Measurements from ENCODE around the gene CYSRT1.
"Not testable (repeated sequence)": the region's sequence is repeated elsewhere in the genome, so short reads cannot be mapped to it uniquely, and the experiment has no call there.

The CYSRT1 gene

DNA sequence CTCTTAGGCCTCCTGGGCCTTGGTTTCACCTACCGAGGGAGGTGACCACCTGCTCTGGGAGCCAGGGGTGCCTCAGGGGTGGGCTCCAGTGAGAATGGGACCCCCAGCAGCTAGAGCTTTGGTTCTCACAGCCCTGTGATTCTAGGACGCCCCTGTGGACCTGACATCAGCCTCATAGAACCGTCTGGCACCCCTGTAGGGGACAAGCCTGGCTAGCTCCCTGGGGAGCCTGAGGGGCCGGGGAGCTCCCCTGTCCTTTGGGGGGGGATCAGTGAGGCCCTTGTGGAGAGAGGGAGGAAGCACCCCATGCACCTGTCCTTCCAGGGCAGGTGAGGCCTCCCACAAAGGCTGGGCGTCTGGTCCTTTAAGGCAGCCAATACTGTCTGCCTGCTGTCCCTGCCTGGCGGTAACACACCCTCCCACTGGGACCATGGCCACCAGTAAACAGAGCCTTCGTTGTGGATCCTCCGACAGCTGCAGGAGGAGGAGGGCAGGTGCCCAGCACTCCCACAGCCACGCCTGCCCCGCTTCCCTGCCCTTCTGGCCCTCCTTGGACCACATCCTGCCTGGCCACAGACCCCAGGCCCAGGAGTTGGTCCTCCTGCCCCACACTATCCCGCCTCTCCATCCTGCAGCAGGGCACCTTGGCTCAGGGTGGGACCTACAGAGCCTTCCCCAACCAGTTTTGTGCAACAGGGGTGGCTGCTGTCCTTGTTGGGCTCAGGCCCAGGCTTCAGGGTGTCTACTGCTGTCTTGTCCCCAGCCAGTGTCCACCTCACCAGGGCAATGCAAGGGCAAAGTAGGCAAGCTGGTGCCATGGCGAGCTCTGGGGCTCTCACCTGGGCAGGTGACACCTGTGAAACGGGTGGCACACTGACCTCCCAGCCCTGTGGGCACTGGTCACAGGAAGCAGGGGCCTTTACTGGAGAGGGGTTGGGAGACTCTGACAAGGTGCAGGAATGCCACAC is 13.1 kb downstream of the CYSRT1 start:
- ATAC-seq (no peak), DNase-seq (no peak)

DNA sequence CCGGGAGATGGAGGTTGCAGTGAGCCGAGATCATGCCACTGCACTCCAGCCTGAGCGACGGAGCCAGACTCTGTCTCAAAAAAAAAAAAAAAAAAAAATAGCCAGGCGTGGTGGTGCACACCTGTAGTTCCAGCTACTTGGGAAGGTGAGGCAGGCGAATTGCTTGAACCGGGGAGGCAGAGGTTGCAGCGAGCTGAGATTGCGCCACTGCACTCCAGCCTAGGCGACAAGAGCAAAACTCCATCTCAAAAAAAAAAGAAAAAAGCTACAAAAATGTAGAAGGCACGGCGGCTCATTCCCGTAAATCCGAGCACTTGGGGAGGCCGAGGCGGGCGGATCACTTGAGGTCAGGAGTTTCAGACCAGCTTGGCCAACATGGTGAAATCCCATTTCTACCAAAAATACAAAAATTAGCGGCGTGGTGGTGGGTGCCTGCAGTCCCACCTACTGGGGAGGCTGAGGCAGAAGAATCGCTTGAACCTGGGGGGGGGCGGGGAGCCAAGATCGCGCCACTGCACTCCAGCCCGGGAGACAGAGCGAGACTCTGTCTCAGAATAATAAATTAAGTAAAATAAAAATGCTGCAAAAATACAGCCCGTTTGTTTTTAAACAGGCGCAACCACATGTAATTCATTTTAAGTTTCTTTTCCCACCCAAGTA is 14.7 kb downstream of the CYSRT1 start:
- DNase-seq, ATAC-seq: not testable (repeated sequence)

DNA sequence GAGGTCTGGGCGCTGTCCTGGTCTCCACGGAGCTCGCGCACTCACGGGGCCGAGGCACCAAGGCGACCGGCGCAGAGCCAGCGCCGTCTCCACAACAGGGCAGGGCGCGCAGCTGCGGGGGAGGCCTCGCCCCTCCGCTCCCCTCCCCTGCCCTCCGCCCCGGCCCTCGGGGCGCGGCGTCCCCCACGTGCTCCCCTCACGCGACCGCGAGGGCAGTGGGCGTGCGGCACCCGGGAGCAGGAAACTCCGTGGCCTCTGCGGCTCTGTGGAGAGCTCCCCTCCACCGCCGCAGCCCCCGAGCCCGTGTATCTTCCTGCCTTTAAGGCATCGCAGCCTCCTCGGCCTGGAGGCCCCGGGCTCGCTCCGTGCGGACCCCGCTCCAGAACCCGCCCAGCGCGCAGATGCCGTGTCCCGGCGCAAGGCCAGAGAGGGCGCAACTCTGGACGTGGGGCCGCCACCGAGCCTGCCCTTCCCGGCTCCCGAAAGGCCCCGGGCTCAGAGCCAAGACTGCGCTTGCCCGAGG is 15.4 kb downstream of the CYSRT1 start:
- ATAC-seq, result peak; percentile 14
- DNase-seq, result peak; percentile 76

DNA sequence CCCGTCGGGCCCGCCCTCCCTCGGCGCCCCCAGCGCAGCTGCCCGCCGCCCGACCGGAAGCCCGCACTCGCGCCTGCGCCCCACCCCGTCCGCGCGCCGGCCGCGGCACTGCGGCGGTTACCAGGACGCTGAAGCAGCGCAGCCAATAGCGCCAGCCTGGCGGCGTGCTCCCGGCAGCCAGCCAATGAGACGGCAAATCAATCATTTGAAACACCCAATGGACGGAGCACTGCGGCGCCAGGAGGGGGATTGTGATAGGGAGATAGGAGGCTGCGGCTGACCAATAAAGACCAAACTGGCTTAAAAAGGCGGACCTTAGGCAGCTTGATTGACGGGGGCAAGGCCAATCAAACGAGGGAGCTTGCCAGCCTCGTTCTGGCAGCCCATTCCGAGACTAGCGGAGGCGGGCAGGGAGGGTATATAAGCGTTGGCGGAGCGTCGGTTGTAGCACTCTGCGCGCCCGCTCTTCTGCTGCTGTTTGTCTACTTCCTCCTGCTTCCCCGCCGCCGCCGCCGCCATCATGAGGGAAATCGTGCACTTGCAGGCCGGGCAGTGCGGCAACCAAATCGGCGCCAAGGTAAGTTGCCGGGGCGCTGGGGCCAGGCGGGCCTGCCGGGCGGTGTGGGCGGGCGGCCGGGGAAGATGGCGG is 16.0 kb downstream of the CYSRT1 start, which contains the start of gene TUBB4B:
Gene TUBB4B (plus strand): TSS at position 447 of the 649 bp plus-strand sequence. CDS start 74 bp downstream, at position 521.
- ATAC-seq, result peak; percentile 77
- DNase-seq, result peak; percentile 95

DNA sequence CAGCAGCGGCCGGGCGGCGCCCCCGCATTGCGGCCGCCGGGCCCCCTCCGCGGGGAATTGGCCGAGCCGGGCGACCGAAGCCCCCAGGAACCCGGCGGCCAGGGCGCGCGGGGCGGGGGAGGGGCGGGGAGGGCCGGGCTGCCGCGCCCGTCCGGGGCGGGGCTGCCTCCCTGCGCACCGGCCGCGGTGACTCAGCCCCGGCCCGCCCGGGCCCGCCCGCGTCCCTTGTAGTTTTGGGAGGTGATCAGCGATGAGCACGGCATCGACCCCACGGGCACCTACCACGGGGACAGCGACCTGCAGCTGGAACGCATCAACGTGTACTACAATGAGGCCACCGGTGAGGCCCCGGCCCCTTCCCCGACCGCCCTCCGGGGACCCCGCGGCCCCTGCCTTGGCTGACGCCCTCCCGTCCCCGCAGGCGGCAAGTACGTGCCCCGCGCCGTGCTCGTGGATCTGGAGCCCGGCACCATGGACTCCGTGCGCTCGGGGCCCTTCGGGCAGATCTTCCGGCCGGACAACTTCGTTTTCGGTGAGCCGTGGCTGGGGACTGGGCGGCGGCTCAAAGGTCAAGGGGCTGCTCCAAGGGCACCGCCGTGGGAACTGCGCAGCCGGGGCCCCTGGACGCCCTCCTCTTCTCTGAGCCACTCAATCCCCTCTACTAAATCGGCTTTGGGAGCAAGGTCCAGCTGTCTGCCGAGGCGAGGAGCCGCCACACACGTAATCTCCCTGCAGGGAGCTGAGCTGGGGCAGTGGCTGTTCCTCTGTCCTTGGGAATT is 16.7 kb downstream of the CYSRT1 start:
- DNase-seq, result peak; percentile 77
- peak; percentile 11 for ATAC-seq

DNA sequence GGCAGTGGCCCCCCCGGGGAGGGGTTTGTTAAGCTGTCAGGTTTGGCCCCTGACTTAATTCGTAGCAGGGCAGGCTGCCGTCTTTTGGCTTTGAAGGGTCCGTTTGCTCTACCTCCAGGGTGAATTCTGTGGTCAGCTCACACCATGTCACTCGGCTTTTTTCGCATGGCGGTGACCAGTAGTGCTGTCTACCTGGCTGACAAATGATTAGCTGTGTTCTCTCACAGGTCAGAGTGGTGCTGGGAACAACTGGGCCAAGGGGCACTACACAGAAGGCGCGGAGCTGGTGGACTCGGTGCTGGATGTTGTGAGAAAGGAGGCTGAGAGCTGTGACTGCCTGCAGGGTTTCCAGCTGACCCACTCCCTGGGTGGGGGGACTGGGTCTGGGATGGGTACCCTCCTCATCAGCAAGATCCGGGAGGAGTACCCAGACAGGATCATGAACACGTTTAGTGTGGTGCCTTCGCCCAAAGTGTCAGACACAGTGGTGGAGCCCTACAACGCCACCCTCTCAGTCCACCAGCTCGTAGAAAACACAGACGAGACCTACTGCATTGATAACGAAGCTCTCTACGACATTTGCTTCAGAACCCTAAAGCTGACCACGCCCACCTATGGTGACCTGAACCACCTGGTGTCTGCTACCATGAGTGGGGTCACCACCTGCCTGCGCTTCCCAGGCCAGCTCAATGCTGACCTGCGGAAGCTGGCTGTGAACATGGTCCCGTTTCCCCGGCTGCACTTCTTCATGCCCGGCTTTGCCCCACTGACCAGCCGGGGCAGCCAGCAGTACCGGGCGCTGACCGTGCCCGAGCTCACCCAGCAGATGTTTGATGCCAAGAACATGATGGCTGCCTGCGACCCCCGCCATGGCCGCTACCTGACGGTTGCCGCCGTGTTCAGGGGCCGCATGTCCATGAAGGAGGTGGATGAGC is 17.6 kb downstream of the CYSRT1 start:
- DNase-seq (no peak), ATAC-seq (no peak)

DNA sequence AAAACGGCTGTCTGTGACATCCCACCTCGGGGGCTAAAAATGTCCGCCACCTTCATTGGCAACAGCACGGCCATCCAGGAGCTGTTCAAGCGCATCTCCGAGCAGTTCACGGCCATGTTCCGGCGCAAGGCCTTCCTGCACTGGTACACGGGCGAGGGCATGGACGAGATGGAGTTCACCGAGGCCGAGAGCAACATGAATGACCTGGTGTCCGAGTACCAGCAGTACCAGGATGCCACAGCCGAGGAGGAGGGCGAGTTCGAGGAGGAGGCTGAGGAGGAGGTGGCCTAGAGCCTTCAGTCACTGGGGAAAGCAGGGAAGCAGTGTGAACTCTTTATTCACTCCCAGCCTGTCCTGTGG is 18.3 kb downstream of the CYSRT1 start:
- not testable (repeated sequence) for DNase-seq, ATAC-seq

DNA sequence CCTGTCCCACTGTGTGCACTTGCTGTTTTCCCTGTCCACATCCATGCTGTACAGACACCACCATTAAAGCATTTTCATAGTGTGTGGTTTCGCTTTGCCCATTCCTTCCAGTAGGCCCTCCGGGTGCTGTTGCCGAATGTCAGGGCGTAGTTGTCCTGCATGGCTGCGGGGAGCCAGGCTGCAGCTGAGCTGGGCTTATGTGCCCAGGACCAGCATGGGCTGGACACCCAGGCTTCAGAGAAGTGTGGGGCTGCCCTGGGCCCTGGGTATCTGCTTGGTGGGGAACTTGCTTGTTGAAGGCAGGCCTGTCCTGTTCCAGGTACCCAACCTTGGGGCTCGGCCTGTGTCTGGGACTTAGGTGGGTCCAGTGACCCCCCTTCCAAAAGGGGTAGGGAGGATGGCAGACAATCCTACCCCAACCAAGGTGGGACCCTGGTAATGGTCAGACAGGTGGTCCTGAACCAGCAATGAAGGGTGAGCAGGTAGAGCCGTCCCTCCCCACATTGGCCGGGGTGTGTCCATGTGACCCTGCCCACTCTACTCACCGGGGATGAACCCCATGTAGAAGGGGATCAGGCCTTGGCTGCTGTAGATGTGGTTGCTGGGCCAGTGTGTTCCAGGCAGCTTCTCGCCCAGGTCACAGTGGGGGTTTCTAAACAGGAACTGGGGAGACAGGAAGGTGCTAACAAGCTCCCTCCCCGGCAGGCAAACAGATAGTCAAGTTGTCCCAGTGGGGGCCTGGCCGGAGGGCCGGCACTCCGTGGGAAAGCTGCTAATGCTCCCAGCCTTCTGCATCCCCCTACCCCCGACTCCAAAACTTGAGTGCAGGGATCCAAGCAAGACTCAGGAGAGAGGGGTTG is 18.9 kb downstream of the CYSRT1 start:
- ATAC-seq, result no peak
- DNase-seq, result no peak

DNA sequence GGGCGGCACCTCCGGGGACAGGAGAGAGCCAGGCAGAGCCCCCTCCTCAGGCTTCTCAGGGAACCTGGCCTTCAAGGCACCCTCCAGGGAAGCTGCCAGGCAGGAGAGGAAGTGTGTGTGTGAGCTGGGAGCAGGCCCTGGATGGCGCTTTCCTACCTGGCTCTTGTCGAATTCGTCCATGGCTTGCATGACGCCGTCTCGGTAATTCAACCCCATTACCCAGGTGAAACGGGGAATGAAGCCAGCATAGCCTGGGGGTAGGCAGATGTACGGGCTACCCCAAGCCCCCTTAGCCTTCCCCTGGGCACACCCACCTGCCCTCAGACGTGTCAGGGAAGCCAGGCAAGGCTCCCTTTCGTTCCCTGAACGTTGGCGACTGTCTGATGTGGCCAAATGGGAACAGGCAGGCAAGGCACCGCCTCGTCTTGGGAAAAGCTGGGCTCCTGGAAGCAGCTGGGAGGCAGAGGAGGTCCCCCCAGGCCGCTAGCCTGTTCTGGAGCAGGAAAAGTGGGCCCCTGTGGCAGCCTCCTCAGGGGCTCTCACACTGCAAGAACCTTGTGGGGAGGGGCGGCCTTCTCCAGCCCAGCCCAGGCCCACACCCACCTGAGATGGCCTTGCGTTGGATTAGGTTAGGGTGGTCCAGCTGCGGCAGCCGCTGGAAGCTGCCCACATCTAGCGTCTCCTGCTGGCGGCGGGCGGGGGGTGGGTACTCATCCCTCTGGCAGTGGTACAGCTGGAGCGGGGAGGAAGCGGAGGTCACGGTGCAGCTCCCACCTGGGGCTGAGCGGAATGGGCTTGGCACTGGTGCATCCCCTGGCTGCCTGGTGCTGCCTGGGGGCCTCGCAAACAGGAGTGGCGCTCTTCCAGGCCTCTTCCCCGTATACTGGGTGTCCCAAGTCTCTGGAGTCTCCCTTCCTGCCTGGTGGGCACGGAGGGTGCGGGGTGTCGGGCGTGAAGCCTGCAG is 19.8 kb downstream of the CYSRT1 start:
- ATAC-seq, result no peak
- no peak for DNase-seq

DNA sequence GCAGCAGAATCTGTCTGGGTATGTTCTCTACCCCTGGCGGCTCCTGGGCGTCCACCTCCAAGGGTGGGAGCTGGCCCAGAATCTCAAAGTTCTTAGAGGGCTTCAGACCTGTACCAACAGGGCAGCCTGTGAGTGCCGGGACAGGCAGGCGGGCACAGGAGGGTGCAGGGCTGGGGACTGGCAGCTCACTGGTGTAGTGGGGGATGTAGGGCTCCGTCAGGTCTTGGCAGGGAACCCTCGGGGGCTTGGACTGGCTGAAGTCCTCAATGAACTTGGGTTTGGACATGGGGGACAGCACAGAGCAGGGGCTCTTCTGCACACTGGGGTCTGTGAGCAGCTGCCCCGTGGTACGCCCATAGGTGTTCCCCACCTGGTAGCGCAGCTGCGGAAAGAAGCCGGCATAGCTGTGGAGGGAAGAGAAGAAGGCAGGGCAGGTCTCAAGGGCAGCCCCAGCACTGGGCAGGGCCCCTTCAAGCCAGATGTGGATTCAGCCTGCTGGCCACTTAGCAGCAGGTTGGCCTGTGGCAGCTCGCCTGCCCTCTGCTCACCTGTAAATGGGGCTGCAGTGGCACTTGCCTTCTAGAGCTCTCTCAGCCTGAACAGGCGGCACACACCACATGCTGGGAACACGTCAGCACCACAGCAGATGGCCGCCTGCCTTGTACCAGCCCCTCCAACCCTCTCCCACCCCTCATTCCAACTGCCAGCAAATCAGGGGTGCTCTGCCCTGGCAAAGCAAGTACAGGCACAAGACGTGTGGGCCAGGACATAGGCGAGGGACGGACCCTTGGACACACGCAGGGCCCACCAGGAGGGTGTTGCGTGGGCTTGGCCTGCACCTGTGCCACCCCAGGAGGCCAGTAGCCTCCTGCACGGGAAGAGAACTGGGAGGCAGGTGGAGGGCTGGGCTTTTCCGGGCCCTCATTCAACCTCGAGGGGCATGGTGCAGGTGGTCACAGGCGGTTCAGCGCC is 20.8 kb downstream of the CYSRT1 start:
- DNase-seq, result no peak
- no peak for ATAC-seq

DNA sequence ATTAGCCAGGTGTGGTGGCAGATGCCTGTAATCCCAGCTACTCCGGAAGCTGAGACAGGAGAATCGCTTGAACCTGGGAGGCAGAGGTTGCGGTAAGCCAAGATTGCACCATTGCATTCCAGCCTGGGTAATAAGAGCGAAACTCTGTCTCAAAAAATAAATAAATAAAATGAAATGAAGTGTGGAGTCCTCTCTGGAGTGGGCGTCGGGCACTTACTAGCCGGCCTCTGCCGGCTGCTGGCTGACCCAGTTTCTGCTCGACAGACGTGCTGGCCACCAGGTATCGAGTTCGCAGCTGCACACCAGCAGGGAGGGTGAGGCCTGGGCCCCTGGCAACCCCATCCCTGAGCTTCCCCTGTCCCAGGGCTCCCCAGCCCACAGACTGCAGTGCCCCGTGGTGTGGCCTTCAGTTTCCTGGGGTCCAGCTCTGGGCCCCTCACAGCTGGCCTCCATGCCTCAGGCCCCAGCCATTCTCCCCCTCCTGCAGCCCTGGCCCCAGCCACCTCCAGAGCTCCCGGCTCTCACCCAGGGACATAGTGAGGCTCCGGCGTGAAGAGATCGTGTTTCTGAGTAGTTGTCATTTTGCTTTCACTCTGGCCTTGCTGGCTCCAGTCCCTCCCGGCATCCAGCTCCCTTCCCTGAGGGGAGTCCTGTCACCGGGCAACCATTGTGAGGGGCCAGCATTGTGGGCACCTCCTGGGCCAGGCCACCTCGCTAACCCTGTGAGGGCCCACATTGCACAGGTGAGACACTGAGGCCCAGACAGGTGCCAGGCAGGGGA is 22.4 kb downstream of the CYSRT1 start:
- ATAC-seq, result no peak

DNA sequence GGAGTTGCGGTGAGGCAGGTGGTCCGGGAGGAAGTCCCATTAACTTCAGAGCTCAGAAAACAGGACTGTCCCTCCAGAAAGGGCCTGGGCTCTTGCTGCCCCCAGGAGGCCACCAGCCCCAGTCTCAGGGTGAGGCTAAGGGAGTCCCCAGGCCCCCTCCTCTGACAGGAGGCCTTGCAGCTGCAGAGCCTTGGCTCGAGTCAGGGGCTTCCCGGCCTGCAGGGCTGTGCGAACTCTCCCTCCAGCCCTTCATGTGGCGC is 22.9 kb downstream of the CYSRT1 start:
- no peak for DNase-seq
- no peak for ATAC-seq

More for the DNA sequence above, 22.4 kb downstream of the CYSRT1 start:
- DNase-seq, result no peak

DNA sequence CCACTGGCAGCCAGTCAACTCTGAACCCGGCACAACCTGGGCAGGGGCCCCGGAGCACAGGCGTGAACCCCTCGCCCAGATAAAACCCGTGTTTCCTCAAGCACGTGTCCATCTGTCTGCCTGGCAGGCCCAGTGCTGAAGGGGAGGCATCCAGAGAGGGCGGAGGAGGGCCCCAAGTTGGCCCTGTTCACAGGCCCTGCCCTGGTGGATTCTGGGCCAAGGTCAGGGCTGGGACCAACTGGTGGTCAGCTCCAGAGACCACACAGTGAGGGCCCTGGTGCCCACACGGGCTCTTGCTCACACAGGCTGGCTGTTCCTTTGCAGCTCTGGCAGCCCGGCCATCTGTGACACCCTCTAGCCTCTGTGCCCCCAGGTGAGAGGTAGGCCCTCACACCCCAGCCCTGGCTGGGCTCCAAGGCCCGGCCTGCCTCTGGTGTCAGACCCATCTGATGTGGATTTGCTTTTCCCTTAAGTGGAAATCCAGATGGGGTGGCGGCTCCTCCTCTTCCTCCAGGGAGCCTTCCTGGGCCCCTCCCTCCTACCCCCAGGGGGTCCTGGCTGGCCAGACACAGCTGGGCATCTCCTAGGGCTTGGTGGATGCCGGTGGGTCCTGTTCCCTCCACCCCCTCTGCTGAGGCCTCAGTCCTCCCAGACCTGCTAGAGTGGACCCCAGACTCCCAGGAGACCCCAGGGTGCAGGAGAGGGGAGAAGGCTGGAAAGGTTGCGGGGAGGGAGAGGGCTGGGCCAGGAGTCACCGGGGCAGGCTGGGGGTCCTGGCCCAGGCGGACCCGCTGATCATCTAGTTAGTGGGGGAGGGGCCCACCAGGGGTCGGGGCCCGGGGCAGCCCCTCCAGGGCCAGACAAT is 25.6 kb downstream of the CYSRT1 start:
- ATAC-seq, result no peak
- no peak for DNase-seq

DNA sequence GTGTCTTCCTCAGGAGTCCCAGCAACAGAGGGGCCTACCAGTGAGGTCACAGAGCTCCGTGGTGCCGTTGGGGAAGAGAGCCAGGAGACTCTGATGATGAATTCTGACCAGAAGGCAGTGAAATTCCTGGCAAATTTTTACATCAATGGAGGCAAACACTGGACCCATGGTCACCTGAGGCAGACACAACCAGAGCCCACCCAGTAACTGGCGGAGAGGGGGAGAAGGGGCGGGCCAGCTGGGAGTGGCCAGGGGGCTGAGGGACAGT is 26.2 kb downstream of the CYSRT1 start, which contains the start of gene STPG3:
Gene STPG3 (plus strand): TSS at position 93 of the 268 bp plus-strand sequence. CDS start 1 bp downstream, at position 94.
- ATAC-seq (no peak), DNase-seq (no peak)

DNA sequence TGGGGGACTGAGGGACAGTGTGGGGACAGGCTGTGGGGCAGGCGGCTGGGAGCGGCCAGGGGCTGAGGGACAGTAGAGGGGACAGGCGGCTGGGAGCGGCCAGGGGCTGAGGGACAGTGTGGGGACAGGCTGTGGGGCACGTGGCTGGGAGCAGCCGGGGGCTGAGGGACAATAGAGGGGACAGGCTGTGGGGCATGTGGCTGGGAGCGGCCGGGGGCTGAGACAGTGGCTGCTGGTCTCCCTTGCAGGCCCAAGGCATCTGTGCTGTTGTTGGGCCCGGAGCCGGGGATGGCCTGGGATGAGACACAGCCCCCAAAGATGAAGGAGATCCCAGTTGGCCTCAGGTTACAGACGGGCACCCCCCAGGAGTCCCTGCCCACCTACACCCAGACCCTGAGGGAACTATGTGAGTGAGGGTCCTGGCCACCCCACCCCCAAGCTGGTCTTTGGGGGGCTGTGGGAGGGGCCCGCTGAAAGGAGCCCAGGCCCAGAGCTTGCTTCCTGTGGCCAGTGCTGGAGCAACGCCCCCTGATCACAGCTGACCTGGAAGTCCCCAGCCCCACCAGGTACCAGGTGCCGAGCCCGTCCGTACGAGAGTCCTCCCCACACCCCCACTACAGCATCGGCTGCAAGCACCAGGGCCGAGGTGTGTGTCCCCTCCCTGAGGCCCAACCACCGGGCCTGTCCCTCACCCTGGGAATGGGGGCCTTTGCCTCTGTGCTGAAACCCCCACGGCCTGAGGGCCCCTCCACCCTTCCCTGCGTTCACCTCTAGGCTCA is 26.7 kb downstream of the CYSRT1 start:
- DNase-seq (no peak), ATAC-seq (no peak)
